ENCODE measurements around the gene ROBO1. TPM values are rescaled to one million over a fixed set of nuclear protein-coding genes. Genes with fewer than 3 reads are reported as not detected.

ROBO1 gene
- total RNA-seq, 1 donor from 2014 or later: 66.5 TPM

GRCh38 chr3:78969483-78969882 is 798.3 kb downstream of the ROBO1 start:
- Histone ChIP-seq H3K9me3 (no peaks in the 10 kb centered on the region), H3K27me3 (no peaks in the 10 kb centered on the region), H3K4me3 (no peak overlapping the region), H3K27ac (no peak overlapping the region), H3K36me3 (no peaks in the 10 kb centered on the region), H3K4me1 (no peaks in the 10 kb centered on the region)
- no peak for TF ChIP-seq POLR2A (IDR thresholded peaks at IDR 0.05)
- TF ChIP-seq CTCF (IDR thresholded peaks at IDR 0.05): no peak
- no peak for TF ChIP-seq POLR2AphosphoS5 (IDR thresholded peaks at IDR 0.05; ENCODE audit: insufficient read depth in 1 of 2, low read depth in 1 of 2)
- DNase-seq (ENCODE audit: extremely low spot score in 2 of 2): no peak
- intact Hi-C loops (cut with DNase I): no loop called here

- Histone ChIP-seq H3K36me3 (no peaks in the 10 kb centered on the region), H3K27ac (no peak overlapping the region), H3K9me3 (no peaks in the 10 kb centered on the region), H3K27me3 (no peaks in the 10 kb centered on the region), H3K4me3 (no peak overlapping the region), H3K4me1 (no peaks in the 10 kb centered on the region)
- DNase-seq (ENCODE audit: extremely low spot score in 2 of 2): no peak
- TF ChIP-seq POLR2AphosphoS5 (IDR thresholded peaks at IDR 0.05; ENCODE audit: insufficient read depth in 1 of 2, low read depth in 1 of 2) (no peak), POLR2A (IDR thresholded peaks at IDR 0.05) (no peak), CTCF (IDR thresholded peaks at IDR 0.05) (no peak)
- intact Hi-C loops (cut with DNase I): no loop called here
Observed at GRCh38 chr3:78967061-78967460, 800.7 kb downstream of the ROBO1 start.

GRCh38 chr3:78963771-78964170 is 804.0 kb downstream of the ROBO1 start:
- intact Hi-C loops (cut with DNase I): no loop called here
- Histone ChIP-seq H3K36me3 (no peaks in the 10 kb centered on the region), H3K4me3 (no peak overlapping the region), H3K9me3 (no peaks in the 10 kb centered on the region), H3K27ac (no peak overlapping the region), H3K27me3 (no peaks in the 10 kb centered on the region), H3K4me1 (no peaks in the 10 kb centered on the region)
- TF ChIP-seq CTCF (IDR thresholded peaks at IDR 0.05) (no peak), POLR2AphosphoS5 (IDR thresholded peaks at IDR 0.05; ENCODE audit: insufficient read depth in 1 of 2, low read depth in 1 of 2) (no peak), POLR2A (IDR thresholded peaks at IDR 0.05) (no peak)
- DNase-seq (ENCODE audit: extremely low spot score in 2 of 2): no peak

GRCh38 chr3:78957456-78957855 is 810.3 kb downstream of the ROBO1 start:
- intact Hi-C loops (cut with DNase I): no loop called here
- no peak for DNase-seq (ENCODE audit: extremely low spot score in 2 of 2)
- H3K27ac ChIP-seq: no peak overlapping the region
- H3K27me3 ChIP-seq: no peaks in the 10 kb centered on the region
- no peak for TF ChIP-seq POLR2A (IDR thresholded peaks at IDR 0.05)
- TF ChIP-seq POLR2AphosphoS5 (IDR thresholded peaks at IDR 0.05; ENCODE audit: insufficient read depth in 1 of 2, low read depth in 1 of 2): no peak
- TF ChIP-seq CTCF (IDR thresholded peaks at IDR 0.05): no peak
- H3K9me3 ChIP-seq: no peaks in the 10 kb centered on the region
- no peaks in the 10 kb centered on the region for H3K36me3 ChIP-seq
- no peak overlapping the region for H3K4me3 ChIP-seq
- H3K4me1 ChIP-seq: no peaks in the 10 kb centered on the region

GRCh38 chr3:78951342-78951945 is 816.4 kb downstream of the ROBO1 start:
- intact Hi-C loops (cut with DNase I): no loop called here
- DNase-seq (ENCODE audit: extremely low spot score in 2 of 2): no peak
- no peak overlapping the region for H3K27ac ChIP-seq
- no peaks in the 10 kb centered on the region for H3K27me3 ChIP-seq
- no peaks in the 10 kb centered on the region for H3K4me1 ChIP-seq
- no peak for TF ChIP-seq POLR2AphosphoS5 (IDR thresholded peaks at IDR 0.05; ENCODE audit: insufficient read depth in 1 of 2, low read depth in 1 of 2)
- no peak for TF ChIP-seq CTCF (IDR thresholded peaks at IDR 0.05)
- TF ChIP-seq POLR2A (IDR thresholded peaks at IDR 0.05): no peak
- H3K36me3 ChIP-seq: no peaks in the 10 kb centered on the region
- no peaks in the 10 kb centered on the region for H3K9me3 ChIP-seq
- no peak overlapping the region for H3K4me3 ChIP-seq

All from vagina (tissue), 2 donors.